HG02884 (cell line): ENCODE data around the gene SPATA32.
"Not testable (repeated sequence)": the region's sequence is repeated elsewhere in the genome, so short reads cannot be mapped to it uniquely, and the experiment has no call there.

Experiments used
- ATAC-seq: cut with Tn5 transposase; IDR thresholded peaks from one replicate; pipeline ENCODE4 v1.9.1; 2021; ENCODE audit warnings: mild to moderate bottlenecking, moderate library complexity; ENCODE audit not compliant: unreplicated experiment

Gene SPATA32

GRCh38 chr17:45271603-45272002 lies 9.7 kb upstream of the SPATA32 start:
- no peak for ATAC-seq

- no peak for ATAC-seq
Observed at GRCh38 chr17:45270828-45271418, 9.0 kb upstream of the SPATA32 start.

- ATAC-seq = no peak
Observed at GRCh38 chr17:45269912-45270311, 8.0 kb upstream of the SPATA32 start.

- ATAC-seq = no peak
Observed at GRCh38 chr17:45267436-45268055, 5.7 kb upstream of the SPATA32 start.

GRCh38 chr17:45266372-45266926 lies 4.6 kb upstream of the SPATA32 start:
- ATAC-seq = no peak

GRCh38 chr17:45265821-45266220 lies 3.9 kb upstream of the SPATA32 start:
- no peak for ATAC-seq

- no peak for ATAC-seq
Observed at GRCh38 chr17:45264988-45265387, 3.1 kb upstream of the SPATA32 start.

- no peak for ATAC-seq
Observed at GRCh38 chr17:45264430-45264829, 2.5 kb upstream of the SPATA32 start.

- ATAC-seq = no peak
Observed at GRCh38 chr17:45263477-45263860, 1.6 kb upstream of the SPATA32 start.

GRCh38 chr17:45262516-45263476 lies 902 bp upstream of the SPATA32 start:
- ATAC-seq = no peak

- ATAC-seq = no peak
Observed at GRCh38 chr17:45260204-45260783, 1.6 kb downstream of the SPATA32 start.

GRCh38 chr17:45258981-45259380 lies 2.9 kb downstream of the SPATA32 start:
- ATAC-seq = no peak

GRCh38 chr17:45257115-45257514 lies 4.8 kb downstream of the SPATA32 start:
- ATAC-seq = no peak

GRCh38 chr17:45256114-45256966 lies 5.6 kb downstream of the SPATA32 start:
- ATAC-seq = no peak

GRCh38 chr17:45255358-45255757 lies 6.5 kb downstream of the SPATA32 start:
- no peak for ATAC-seq

- ATAC-seq = no peak
Observed at GRCh38 chr17:45253879-45254278, 8.0 kb downstream of the SPATA32 start.

- not testable (repeated sequence) for ATAC-seq
Observed at GRCh38 chr17:45253237-45253636, 8.7 kb downstream of the SPATA32 start.

- no peak for ATAC-seq
Observed at GRCh38 chr17:45251931-45252330, 10.0 kb downstream of the SPATA32 start.

GRCh38 chr17:45248132-45248957 lies 13.5 kb downstream of the SPATA32 start:
- ATAC-seq = peak; percentile 61
